SK-N-DZ (cell line): ENCODE measurements around the gene CTBP2.
A peak's percentile ranks its signal among the peaks of the same experiment; 100 is the strongest.

Experiments used
- DNase-seq: peaks from one replicate; pipeline ENCODE4 v3.0.0-alpha.2; 2015; ENCODE audit warnings: low spot score

Gene CTBP2

GRCh38 chr10:125106586-125106985, 53.8 kb downstream of the CTBP2 start:
- DNase-seq: no peak

- no peak for DNase-seq
Observed at GRCh38 chr10:125105706-125106255, 54.6 kb downstream of the CTBP2 start.

- DNase-seq: no peak
Observed at GRCh38 chr10:125105155-125105554, 55.2 kb downstream of the CTBP2 start.

GRCh38 chr10:125104559-125104958, 55.8 kb downstream of the CTBP2 start:
- DNase-seq: no peak

DNA sequence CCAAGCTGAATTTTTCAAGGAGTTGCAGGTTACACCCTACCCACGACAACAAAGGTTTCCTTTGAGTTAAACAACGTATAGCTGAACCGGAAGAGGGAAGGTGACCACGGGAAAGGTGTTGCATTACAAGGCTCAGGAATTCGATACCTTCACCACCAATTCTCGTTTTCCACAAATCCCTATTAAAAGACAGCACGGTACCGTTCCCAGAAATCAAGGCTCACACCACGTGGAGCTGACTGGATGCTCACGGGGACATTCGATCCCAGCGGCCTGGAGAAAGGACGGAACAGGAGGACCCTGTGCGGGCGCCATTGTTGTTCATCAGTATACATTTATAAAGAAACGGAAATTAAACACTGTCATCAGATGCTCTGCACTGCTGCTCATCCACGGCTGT, 56.4 kb downstream of the CTBP2 start:
- DNase-seq: no peak

GRCh38 chr10:125103466-125103865, 56.9 kb downstream of the CTBP2 start:
- DNase-seq: no peak

GRCh38 chr10:125102821-125103220, 57.5 kb downstream of the CTBP2 start:
- no peak for DNase-seq

DNA sequence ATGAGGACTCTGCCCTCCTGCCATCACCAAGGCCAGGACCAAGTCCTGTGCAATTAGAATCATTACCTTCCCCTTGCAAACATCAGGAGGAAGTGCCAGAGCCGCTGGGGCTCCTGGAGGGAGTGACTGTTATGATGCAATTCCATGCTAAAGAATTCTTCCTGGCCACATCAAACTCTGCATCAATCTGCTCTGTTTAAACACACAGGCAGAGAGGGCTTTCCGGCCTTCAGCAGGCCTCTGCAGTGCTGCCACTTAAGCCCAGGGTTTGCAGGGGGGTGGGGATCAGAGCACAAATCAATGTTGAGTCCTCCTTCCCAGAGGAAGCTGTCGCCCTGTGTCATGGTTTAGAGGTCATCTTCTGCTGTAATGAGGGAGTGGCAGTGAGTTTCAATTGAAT, 58.1 kb downstream of the CTBP2 start:
- DNase-seq: no peak

GRCh38 chr10:125101581-125101980, 58.8 kb downstream of the CTBP2 start:
- no peak for DNase-seq

- no peak for DNase-seq
Observed at GRCh38 chr10:125101049-125101448, 59.3 kb downstream of the CTBP2 start.

- no peak for DNase-seq
Observed at GRCh38 chr10:125097409-125098070, 62.8 kb downstream of the CTBP2 start.

DNA sequence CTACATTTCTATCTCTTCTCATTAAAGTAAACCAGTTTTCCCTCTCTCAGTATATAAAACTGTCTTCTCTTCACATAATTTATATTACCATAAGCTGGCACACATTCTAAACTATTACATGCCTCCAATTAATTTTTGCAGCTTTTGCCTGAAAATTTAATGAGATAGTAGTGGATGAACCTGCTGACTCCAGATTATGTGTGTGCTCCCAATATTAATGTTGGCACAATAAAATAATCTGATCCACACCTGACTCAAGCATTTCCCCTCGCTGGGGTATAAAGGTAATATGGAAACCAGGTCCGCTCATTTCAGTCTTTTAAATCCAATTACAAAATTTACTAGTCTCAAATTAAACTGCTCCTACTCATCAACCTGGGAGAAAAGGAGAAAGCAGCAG, 63.4 kb downstream of the CTBP2 start:
- DNase-seq: no peak

GRCh38 chr10:125096371-125096770, 64.0 kb downstream of the CTBP2 start:
- no peak for DNase-seq

DNA sequence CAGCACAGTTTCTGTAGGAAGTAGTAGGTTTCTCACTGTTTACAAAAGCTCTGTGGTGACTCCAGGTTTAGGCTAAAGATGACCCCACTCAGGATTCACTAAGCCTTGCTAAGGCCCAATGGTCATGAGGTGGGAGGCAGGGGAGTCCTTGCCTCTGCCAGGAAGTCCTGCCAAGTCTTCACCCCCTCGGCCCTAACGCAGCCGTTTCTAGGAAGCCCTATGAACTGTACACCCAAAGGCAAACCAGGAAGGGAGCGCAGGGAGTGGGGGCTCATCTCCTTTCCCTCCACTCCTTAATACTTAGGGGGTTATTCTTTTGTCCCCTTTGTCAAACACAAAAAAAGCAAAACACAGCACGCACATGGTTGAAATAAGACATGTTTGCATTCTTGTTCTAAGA, 64.6 kb downstream of the CTBP2 start:
- DNase-seq: no peak

- DNase-seq: no peak
Observed at GRCh38 chr10:125095228-125095627, 65.1 kb downstream of the CTBP2 start.

- no peak for DNase-seq
Observed at GRCh38 chr10:125094806-125095205, 65.6 kb downstream of the CTBP2 start.

GRCh38 chr10:125093974-125094705, 66.2 kb downstream of the CTBP2 start:
- DNase-seq: no peak

DNA sequence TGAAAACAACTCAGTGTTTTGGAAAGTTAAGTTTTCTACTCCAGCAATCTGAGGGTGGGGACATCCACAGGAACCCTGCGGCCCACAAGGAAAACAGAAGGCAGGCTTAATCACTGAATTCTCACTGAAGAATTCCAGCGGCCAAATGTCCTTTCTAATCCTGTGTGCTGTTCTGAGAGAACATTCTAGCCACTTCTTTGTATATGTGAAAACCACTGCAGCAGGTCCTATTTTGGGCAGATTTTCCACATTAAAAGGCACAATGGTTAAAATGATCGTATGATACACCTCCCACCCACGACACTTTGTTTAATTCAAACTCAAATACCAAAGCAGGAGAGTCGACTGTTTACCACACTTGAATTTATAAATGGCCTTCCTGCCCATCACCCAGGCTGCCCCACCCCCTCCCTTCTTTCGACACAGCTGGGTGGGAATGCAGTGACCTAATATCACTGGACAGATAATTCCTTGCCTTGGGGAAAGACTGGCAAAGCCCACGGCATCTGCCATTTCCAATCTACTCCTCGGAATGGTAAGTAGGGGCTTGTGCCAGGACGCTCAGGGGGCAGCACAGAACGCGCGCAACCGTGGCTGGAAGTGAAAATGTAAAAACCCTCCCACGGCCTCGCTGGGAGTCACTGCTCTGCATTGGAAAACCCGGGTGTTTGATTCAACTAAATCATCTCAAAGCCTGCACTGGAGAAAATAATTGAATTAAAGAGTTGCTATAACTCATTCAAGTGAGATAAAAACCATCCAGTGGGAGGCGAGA, 67.0 kb downstream of the CTBP2 start:
- DNase-seq: peak; percentile 16

GRCh38 chr10:125092564-125093031, 67.8 kb downstream of the CTBP2 start:
- DNase-seq: no peak

DNA sequence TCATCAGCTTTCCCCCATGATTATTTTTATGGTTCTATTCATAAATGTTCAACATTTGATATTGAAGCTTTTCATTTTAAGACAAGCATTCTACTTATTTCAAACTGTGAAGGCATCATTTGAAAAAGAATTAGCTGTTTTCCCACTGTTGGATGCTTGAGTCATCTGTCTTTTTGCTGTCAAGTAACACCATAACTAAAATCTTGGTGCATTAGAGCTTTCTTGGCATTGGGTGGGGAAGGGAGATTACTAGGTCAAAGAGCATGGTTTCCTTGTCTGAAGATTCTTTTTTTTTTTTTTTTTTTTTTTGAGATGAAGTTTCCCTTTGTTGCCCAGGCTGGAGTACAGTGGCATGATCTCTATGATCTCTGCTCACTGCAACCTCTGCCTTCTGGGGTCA, 68.5 kb downstream of the CTBP2 start:
- DNase-seq: no peak

GRCh38 chr10:125089469-125089868, 70.9 kb downstream of the CTBP2 start:
- DNase-seq: no peak

DNA sequence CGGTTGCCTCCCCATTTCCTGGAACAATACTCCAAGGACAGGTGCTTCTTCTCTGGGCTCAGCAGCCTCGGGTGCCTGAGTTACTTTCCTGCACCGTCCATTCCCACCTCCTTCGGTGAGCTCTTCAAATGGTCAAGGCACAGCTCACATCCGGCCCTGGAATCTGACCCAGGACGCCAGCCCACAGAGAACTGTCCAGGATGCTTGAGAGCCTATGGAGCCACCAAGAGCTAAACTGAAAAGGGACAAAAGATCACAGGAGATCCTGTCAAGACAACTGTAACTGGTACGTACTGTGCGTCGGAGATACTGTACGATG, 72.5 kb downstream of the CTBP2 start:
- no peak for DNase-seq
